NCI-H2196 (cell line): ENCODE measurements around the gene TAPBP.

Source experiments
- DNase-seq: peaks from one replicate; lab custom pipeline; 2025; ENCODE audit not compliant: unreplicated experiment; lab: John Stamatoyannopoulos, UW

The TAPBP gene

GRCh38 chr6:33249732-33250630 is 63.9 kb downstream of the TAPBP start:
- DNase-seq = no peak
